CD1c-positive myeloid dendritic cell (primary cell): ENCODE data around the gene MYO18B.

ENCODE experiments used
- DNase-seq: peaks from one replicate; pipeline ENCODE4 v3.0.0-alpha.2; 2016; ENCODE audit errors: extremely low spot score

The MYO18B gene

DNA sequence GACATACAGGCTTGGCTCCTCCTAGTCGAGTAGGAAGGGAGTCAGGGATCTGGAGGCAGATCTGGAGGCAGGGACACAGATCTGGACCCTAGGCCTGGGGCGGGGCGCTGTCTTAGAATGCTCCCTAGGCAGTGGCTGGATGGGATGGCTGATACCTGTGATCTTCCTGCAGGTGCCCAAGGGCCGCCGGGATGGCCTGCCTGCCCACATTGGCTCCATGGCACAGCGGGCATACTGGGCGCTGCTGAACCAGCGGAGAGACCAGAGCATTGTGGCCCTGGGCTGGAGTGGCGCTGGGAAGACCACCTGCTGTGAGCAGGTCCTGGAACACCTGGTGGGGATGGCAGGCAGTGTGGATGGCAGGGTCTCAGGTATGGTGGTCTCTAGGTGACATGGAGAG, 35.4 kb downstream of the MYO18B start:
- DNase-seq, result no peak

GRCh38 chr22:25777870-25778269, 35.9 kb downstream of the MYO18B start:
- peak; percentile 53 for DNase-seq

DNA sequence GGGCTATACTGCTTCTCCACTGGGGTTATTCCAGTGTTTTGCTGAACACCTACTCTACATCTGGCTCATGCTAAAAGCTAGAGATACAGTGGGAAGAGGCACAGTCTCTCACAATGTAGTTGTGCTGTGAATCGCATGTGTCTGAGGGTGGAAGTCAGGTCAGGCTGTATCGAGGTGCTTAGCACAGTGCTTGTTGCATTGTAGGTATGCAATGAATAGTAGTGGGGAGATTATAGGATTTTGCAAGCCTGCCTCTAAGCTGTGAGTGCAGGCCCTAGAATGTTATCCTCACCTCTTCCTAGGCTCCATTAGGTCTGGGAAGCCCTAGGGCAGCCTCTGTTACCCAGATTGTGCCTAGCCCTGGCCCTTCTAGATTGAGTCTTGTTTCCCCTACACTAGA, 37.4 kb downstream of the MYO18B start:
- DNase-seq, result no peak

DNA sequence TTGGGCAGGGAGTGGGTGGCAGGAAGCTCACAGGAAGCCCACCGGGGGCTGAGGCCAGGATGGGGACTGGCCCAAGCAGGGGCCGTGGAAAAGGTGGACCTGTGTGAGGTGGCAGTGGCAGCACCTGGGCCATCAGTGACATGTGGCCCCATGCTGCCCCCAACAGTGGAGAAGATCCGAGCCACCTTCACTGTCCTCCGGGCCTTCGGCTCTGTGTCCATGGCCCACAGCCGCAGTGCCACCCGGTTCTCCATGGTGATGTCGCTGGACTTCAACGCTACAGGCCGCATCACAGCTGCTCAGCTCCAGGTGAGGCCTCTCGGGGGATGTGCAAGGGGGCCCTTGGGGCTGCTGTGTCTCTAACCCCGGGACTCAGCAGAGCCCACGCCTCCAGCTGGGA, 37.9 kb downstream of the MYO18B start:
- DNase-seq, result no peak

- DNase-seq, result no peak
Observed at GRCh38 chr22:25780673-25781072, 38.7 kb downstream of the MYO18B start.

GRCh38 chr22:25781801-25782200, 39.8 kb downstream of the MYO18B start:
- no peak for DNase-seq

GRCh38 chr22:25782831-25783230, 40.8 kb downstream of the MYO18B start:
- DNase-seq, result no peak

DNA sequence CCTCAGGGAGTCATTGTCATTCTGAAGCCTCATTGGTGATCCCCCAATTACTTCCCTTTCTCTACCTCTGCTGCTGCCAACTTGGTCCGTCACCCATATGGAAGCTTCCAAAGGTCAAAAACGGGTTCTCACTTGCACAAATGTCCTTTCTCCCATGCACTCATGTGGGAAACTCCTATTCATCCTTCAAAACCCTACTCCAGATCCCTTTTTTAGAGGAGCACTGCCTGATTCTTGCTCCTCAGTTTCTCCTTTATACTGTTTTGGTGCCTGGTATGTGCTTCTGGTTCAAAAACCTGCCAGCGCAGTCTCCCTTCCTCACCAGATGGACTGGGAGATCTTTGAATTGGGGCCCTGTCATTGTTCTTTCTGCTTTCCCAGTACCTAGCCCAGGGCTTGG, 41.9 kb downstream of the MYO18B start:
- no peak for DNase-seq

DNA sequence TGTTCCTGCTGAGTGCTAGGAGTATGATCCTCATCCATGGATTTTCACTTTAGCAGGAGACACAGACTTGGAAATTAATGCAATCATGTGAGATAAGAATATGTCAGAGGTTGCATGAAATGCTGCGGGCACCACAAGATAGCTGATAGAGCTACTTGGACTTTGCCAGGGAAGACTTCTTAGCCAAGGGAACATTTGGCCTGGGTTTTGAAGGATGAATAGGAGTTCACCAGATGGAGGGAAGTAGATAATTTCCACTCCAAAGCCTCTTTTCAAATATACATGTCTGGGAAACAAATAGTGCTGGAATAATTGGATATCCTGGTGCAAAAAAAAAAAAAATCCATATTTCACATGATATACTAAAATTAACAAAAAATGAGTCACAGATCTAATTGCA, 44.2 kb downstream of the MYO18B start:
- no peak for DNase-seq

GRCh38 chr22:25791556-25791955, 49.6 kb downstream of the MYO18B start:
- DNase-seq, result no peak

DNA sequence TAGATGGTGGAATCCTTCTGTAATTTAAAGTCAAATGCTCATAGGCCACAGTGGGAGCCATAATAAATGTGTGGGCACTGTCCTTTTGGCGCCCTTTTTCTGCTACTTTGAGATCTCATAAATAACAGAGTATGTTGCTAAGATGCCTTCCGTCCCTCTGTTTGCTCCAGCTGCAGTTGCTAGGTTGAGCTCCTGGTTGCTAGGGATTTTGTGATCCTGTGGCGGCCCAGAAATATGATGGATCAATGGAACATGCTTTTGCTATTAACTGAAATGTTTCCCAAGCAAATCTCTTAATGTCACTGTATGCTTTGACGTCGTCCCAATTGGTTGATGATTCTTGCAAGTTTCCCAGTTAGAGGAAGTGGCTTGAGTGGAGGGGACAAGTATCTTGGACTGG, 53.5 kb downstream of the MYO18B start:
- DNase-seq, result no peak

DNA sequence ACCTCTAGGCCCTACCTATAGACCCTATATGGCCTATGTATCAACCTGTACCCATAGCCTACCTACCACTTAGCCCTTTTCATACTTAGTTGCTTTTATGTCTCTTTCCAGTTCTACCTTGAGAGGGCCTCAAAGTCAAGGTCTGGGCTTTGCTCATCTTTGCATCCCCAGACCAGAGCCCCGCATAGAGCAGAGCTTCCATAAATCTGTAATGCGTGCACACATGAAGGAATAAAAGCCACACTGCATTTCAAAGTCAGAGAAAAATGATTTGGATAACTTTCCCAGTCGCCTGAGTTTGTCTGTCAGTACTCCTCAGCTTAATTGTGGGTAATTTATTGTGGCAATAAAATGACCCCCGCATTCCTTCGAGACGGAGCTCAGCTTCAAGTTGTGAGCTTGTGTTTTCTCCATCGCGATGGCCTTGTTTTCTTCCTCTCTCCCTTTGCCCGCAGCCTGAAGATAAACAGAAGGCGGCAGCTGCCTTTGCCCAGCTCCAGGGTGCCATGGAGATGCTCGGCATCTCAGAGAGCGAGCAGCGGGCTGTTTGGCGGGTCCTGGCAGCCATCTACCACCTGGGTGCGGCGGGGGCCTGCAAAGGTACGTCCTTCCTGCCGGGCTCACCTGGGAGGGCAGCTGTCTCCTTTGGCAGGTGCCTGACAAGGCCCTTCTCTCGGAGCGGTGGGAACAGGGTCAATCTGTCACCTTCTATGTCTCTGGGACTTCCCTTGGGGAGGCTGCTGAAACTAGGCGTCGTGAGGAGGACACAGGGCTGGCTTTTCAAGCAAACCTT, 55.7 kb downstream of the MYO18B start:
- no peak for DNase-seq

DNA sequence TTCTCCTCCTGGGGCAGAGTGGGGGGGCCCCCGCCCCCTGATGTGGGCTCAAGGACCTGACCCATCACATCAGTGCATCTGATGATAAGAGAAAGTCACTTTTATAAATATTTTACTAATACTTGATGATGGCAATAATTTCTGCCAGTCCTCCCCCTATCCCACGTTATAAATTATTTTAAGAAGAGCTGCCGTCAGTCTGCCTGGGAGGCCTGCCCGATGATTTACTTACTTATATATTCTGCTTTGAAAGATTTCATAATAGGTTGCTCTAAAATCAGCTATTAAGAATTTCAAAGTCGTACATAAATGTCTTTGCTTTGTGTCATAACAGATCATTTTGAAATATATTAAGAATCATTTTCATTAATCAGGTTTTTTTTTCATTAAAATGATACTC, 58.8 kb downstream of the MYO18B start:
- no peak for DNase-seq

- no peak for DNase-seq
Observed at GRCh38 chr22:25802018-25802417, 60.0 kb downstream of the MYO18B start.

GRCh38 chr22:25804676-25805075, 62.7 kb downstream of the MYO18B start:
- DNase-seq, result no peak

- no peak for DNase-seq
Observed at GRCh38 chr22:25806579-25806978, 64.6 kb downstream of the MYO18B start.

GRCh38 chr22:25814685-25815084, 72.7 kb downstream of the MYO18B start:
- no peak for DNase-seq

DNA sequence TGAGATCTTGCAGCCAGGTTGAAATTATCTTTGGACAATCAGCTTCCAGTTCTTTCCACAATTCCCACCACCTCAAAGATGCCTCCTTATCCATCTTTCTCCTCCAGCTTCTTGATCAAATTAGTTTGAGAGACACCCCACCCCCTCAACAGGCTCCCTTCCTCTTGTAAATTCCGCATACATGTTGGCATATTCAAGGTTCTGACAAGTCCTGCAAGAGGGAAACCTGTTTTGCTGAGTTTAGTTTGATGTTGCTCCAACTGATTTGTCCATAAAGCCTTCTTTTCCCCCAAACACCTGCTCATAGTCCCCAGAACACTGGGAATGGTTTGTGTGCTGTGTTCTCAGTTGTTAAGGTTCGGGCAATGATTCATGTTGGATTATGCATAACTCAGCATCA, 73.6 kb downstream of the MYO18B start:
- no peak for DNase-seq

- DNase-seq, result no peak
Observed at GRCh38 chr22:25816522-25817059, 74.6 kb downstream of the MYO18B start.

- DNase-seq, result no peak
Observed at GRCh38 chr22:25817092-25817943, 75.3 kb downstream of the MYO18B start.

DNA sequence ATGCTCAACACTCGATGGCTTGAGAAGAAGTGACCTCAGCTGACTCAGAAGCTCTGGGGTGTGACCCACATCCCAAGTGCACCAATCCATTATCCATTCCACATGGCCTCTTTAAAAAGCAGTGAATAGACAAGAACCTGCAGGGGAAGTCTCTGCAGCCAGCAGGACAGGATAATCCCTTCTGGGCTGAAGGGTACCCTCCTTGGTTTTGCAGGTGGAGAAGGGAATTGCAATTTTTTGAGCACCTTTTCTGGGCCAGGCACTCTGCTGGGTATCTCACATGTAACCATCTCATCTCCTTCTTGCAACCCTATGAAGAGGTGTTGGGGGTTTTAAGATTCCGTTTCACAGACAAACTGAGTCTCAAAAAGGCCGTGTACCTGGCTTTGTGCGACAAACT, 76.6 kb downstream of the MYO18B start:
- no peak for DNase-seq

GRCh38 chr22:25822344-25822743, 80.4 kb downstream of the MYO18B start:
- DNase-seq, result no peak

GRCh38 chr22:25823276-25823675, 81.3 kb downstream of the MYO18B start:
- no peak for DNase-seq
